ENCODE measurements around the gene DNAH9.
"Not testable (repeated sequence)": the region's sequence is repeated elsewhere in the genome, so short reads cannot be mapped to it uniquely, and the experiment has no call there.

Gene DNAH9

DNA sequence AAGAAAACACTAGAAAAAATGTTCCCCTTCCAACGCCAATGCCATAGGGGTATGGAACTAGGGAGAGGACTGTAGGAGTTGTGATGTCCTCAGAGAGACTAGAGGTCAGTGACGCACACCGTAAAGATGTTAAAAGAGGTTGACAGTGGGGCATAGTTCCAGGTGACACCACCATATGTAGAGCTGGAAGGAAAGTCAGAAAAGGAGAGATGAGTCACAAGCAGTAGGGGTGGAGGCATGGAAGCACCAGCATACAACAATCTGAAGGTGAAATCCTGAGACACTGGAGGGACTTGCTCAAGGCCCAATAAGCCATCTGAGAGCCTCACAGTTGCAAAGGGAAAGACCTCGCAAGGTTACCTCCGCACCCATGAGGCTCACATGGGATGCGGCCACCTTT lies 323.0 kb downstream of the DNAH9 start:
- DNase-seq (ENCODE audit: low read depth): no peak

- DNase-seq (ENCODE audit: low read depth): no peak
These were observed 324.4 kb downstream of the DNAH9 start for GRCh38 chr17:11922638-11923037.

DNA sequence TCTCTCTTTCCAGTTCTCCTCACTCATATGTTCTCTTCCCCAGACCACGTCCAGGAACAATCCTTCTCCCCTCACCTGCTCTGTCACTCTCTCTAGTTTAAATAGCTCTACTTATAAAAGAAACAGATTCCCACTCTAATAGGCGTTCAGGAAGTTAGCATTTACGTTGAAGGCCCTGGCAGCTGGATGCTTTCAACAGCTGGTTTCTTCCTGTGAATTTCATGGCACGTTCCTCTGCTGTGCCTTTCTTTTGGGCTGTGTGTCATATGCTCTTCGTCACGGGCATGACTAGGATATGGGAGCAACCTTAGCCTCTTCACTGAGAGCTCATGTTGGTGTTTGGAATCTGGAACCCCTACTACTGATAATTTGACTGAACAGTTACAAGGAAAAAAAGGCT lies 325.8 kb downstream of the DNAH9 start:
- DNase-seq (ENCODE audit: low read depth): no peak

DNA sequence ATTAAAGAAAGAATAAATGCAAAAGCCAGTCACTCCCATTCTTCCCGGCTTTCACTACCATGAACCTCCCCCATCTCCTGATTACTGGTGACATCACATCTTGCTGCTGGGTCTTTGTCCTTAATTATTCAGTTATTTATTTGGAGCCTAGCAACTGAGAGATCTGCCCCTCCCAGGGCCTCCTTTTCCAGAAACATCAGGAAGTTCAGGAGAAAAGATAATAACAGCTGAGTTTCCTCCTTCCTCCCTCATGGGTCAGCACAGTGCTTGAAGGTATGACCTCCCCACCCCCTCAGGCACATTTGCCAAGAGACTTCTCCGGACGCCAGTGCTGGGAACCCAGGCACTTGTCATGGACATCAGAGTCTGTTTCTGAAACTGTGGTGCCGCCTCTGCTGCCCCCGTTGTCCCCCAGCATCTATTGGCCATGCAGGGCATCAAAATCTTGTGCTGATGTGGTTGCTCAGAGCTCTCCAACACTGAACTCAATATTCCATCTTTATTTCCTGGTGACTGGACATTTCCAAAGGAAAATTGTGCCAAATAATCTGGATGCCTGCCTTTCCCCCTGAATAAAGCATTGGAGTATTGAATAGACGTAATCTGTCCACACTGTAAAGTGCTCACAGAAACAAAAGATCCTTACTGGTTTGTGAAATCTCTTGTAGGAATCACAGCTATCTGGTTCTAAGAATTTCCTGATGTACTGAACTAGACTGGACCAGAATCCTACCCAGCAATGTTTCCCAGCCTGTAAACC lies 327.2 kb downstream of the DNAH9 start:
- no peak for DNase-seq (ENCODE audit: low read depth)

DNA sequence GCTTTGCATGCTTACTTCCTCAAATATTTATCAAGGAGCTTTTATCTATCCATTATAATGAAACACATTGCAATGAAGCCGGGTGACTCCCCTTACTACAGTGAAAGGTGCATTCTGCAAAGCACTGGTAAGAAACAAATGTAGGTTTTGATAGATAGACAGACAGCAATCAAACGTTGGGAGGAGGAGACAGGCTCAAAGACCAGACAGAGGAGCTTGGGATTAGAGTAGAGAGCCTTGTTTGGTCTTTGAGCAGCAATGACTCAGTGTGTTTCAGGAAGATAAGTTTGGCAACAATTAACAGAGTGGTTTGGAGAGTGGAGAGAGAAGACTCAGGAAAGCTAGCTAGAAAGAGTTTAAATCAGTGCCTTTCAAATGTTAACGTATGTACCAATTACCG lies 330.2 kb downstream of the DNAH9 start:
- DNase-seq (ENCODE audit: low read depth): no peak

DNA sequence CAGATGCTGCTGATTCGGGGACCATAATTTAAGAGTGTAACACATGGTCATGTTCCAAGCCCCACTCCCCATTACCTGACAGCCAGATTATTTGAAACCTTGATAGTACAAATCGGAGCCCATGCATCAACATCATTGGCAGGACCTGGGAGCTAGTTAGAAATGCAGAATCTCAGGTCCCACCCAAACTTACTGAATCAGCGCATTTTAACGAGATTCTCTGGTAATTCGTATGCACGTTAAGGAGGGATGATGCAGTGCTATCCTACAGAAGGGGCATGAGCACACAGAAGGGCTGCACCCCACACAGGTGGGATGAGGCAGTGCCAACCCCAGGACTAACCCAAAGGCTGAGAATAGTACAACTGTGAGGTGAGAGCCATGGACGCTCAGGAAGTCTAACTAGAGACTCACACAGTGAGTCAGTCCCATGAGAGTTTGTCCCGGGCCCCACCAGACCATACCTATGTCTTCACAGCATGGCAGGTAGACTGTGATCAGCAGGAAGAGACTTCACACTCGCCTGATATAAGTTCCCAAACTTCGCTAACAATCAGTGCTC lies 334.1 kb downstream of the DNAH9 start:
- no peak for DNase-seq (ENCODE audit: low read depth)

DNA sequence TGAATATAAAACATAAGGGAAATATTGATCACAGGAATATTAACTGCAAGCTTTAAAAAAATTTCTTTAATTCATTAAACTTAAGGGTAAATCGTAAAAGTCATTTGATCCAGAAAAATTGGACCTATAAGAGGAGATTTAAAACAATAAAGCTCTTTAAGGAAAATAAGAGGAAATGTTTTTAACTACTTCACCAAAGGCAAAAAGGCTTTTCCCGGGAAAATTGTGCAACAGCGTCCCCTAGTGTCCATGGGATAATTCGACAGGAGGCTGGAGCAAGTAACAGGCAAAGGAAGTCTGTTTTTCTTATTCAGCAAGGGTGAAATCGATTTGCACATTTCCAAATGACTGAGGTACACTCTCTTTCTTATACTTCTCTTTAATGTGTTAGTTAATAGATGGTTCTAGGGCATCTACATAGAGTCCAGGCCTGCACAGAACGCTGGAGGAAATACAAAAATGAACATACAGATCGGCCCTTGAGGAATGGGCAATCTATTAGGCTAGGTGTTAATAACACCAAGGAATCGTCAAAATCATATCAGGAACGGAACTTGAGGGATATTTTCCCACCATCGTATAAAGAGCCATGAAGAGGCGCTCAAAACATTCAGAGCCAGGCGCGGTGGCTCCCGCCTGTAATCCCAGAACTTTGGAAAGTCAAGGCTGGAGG lies 337.6 kb downstream of the DNAH9 start:
- no peak for DNase-seq (ENCODE audit: low read depth)

GRCh38 chr17:11940904-11941303 lies 342.6 kb downstream of the DNAH9 start:
- no peak for DNase-seq (ENCODE audit: low read depth)

GRCh38 chr17:11943086-11943485 lies 344.8 kb downstream of the DNAH9 start:
- not testable (repeated sequence) for DNase-seq (ENCODE audit: low read depth)

DNA sequence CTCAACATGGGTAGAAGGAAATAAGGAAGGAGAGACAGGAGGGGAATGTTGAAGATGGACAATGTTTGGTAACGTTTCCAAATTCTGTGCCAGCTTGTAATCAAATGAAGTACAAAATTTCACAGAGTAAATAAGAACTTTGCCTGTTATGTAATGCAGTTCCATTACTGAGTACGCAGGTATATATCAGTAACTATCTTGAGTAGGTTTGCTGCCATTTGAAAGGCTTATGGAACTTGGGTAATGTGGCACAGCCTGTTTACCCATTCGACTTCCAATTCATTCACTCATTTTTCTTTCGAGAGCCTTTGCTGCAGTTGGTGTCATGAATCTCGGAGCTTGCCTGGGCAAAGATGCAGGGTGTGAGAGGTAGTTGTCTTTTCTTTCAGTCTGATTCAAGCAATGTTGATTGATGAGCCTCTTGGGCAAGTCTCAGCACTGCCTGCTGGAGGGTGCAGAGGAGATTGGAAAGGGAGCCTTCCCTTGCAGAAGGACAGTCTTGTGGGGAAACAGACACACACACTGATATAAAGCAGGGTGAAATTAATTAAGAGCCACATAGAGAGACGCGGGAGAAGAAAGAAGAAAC lies 345.6 kb downstream of the DNAH9 start:
- DNase-seq (ENCODE audit: low read depth): no peak

DNA sequence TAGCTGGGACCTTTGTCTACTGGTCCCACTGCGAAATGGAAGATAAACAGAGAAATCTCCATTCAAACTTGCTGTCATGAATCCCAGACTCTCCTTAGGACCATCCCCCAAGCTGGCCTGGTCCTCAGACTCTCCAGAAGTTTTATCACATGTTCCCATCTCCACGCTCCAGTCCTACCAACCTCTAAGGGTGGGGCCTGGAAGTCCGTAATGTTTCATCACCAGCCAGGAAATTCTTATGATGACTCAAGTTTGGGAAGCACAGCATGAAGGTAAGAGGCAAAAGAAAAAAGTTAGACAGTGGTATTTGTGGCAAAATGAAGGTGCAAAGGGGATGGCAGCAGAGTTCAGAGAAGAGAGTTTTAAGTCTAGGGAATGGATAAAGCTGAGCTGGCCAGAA lies 346.3 kb downstream of the DNAH9 start:
- DNase-seq (ENCODE audit: low read depth): no peak

GRCh38 chr17:11948789-11949188 lies 350.5 kb downstream of the DNAH9 start:
- no peak for DNase-seq (ENCODE audit: low read depth)

DNA sequence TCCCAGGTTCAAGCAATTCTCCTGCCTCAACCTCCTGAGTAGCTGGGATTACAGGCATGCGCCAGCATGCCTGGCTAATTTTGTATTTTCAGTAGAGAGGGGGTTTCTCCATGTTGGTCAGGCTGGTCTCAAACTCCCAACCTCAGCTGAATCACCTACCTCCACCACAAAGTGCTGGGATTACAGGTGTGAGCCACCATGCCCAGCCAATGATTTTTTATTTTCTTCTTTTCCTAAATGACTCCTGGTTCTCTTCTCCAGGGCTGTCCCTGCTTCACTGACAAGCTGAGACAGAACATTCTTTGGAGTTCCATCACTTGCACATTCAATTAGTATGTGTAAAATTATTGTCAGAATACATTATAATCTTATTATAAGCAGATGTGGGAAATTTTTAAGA lies 351.3 kb downstream of the DNAH9 start:
- not testable (repeated sequence) for DNase-seq (ENCODE audit: low read depth)

- DNase-seq (ENCODE audit: low read depth): no peak
These were observed 352.7 kb downstream of the DNAH9 start for GRCh38 chr17:11950771-11951519.

DNA sequence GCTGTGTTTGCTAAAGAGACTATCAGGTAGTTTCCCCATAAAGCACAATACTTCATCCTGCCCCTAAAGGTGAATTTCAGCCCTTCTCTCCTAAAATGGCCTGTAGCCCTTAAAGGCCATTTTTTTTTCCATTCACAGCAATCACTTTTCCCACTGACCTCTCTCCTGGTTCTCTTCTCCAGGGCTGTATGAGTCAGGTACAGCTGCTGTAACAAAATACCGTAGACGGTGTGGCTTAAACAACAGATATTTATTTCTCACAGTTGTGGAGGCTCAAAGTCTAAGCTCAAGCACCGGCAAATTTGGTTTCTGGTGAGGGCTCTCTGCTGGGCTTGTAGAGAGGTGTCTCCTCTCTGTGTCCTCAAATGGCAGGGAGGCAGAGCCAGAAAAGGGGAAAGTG lies 354.3 kb downstream of the DNAH9 start:
- DNase-seq (ENCODE audit: low read depth): no peak

DNA sequence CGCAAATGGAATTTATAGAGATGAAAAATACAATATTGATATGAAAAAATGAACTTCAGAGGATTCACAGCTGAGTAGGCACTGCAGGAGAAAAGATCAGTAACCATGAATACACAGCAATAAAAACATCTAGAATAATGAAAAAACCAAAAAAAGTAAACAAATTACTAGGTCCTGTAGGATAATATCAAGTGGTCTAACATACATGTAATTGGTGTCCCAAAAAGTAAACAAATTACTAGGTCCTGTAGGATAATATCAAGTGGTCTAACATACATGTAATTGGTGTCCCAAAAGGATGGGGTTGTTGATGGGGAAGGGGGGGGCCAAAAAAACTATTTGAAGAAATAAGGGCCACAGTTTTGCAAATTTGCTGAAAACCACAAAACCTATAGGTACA lies 355.7 kb downstream of the DNAH9 start:
- DNase-seq (ENCODE audit: low read depth): no peak

GRCh38 chr17:11954936-11955335 lies 356.7 kb downstream of the DNAH9 start:
- no peak for DNase-seq (ENCODE audit: low read depth)

- no peak for DNase-seq (ENCODE audit: low read depth)
These were observed 371.3 kb downstream of the DNAH9 start for GRCh38 chr17:11969565-11969964.

DNA sequence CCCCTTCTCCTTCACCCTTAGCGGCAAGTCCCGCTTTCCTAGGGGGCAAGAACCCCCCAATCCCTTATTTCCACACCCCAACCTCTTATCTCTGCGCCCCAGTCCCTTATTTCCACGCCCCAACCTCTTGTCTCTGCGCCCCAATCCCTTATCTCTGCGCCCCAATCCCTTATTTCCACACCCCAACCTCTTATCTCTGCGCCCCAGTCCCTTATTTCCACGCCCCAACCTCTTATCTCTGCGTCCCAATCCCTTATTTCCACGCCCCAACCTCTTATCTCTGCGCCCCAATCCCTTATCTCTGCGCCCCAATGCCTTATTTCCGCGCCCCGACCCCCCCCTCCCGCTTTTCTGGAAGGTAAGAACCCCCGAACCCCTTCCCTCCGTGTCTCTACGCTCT lies 374.5 kb downstream of the DNAH9 start:
- not testable (repeated sequence) for DNase-seq (ENCODE audit: low read depth)

DNA sequence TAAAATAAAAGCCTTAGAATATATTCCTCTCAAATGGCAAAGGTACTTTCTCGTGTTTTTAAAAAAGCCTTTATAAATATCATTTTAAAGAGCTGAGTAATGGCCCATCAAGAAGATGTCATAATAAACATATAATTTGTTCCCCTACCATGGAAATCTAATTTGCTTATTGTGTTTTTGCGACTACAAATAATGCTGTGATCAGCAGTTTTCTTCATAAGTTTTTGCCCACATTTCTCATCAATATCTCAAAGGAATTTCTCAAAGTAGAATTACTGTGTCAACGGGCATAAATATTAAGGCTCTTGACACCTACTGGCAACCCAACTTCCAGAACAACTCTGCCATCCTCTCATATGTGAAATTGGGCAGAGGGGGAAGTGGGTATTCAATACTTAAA lies 381.5 kb downstream of the DNAH9 start:
- no peak for DNase-seq (ENCODE audit: low read depth)

DNA sequence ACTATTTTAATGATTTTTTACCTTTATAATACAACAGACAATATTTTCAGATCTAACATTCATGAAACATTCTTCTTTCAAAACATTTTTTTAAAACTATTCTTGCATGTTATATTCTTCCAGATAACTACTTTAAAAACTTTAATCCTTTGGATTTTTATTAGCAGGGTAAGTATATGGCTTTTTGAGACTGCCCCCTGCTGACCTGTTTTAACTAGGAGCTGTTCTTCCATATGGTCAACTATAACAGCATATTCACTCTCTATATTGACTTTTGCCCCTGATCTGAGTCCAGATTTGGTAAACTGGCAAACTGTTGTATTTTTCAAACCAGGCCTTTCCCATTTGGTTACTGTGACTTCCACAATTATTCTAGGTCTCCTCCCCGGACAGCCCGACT lies 382.5 kb downstream of the DNAH9 start:
- DNase-seq (ENCODE audit: low read depth): no peak

- no peak for DNase-seq (ENCODE audit: low read depth)
These were observed 383.6 kb downstream of the DNAH9 start for GRCh38 chr17:11981862-11982261.
